Activated CD4-positive, alpha-beta T cell treated with anti-CD3 and anti-CD28 coated beads, Interleukin-2, amount 50 U/mL, for 16 hours (primary cell): Measurements from ENCODE around the gene SOX18.
"Not testable (repeated sequence)": the region's sequence is repeated elsewhere in the genome, so short reads cannot be mapped to it uniquely, and the experiment has no call there.

ENCODE experiments used
- DNase-seq: peaks from one replicate; pipeline ENCODE4 v3.0.0-alpha.2; 2020

Gene SOX18

DNA sequence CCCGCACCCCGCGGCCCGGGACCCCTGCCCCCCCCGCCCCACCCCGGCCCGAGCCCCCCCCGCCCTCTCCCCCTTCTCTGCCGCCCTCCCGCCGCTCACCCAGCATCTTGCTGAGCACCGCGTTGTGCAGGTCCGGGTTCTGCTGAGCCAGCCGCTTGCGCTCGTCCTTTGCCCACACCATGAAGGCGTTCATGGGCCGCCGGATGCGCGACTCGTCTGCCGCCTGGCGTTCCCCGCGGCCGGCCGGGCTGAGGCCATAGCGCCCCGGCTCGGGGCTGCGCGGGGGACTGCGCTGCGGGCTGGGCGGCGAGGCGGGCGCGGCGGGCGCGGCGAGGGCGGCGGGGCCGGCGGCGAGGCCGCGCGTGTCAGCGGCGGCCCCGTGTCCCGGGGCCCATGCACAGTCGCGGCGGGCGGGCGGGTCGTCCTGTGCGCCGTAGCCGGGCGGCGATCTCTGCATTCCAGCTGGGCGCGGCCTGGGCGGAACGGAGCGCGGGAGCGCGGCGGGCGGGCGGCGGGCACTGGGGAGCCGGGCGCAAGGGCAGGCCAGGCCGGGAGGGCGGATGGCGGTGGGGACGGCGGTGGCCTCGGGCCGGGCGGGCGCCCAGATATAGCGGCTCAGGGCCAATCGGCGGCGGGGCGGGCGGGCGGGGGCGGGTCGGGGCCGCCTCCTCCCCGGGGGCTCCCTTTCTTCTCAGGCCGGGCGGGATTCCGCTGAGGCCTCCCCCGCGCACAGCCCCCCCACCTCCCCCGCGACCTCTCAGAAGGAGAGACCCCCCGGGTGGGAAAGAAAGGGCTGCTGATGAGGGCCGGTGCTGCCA is at the start of gene SOX18:
Gene SOX18 (minus strand): TSS at position 580 of the 818 bp plus-strand sequence. CDS start 123 bp downstream, at position 457.
- peak; percentile 45 for DNase-seq

DNA sequence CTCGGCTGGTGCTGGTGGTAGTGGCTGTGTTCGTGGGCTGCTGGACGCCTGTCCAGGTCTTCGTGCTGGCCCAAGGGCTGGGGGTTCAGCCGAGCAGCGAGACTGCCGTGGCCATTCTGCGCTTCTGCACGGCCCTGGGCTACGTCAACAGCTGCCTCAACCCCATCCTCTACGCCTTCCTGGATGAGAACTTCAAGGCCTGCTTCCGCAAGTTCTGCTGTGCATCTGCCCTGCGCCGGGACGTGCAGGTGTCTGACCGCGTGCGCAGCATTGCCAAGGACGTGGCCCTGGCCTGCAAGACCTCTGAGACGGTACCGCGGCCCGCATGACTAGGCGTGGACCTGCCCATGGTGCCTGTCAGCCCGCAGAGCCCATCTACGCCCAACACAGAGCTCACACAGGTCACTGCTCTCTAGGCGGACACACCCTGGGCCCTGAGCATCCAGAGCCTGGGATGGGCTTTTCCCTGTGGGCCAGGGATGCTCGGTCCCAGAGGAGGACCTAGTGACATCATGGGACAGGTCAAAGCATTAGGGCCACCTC is 49.1 kb upstream of the SOX18 start:
- no peak for DNase-seq

DNA sequence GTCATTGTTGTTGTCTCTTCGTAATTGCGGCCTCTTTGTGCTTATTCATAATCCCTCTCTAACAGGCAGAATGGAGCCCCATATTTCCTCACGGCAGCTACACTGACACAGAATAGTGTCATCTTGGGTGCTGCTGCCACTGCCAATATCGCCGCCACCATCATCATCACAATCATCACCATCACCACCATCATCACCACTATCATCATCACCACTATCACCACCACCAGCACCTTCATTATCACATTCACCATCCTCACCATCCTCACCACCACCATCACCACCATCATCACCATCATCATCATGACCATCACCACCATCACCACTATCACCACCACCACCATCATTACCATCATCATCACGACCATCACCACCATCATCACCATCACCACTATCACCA is 47.1 kb upstream of the SOX18 start:
- DNase-seq = no peak

DNA sequence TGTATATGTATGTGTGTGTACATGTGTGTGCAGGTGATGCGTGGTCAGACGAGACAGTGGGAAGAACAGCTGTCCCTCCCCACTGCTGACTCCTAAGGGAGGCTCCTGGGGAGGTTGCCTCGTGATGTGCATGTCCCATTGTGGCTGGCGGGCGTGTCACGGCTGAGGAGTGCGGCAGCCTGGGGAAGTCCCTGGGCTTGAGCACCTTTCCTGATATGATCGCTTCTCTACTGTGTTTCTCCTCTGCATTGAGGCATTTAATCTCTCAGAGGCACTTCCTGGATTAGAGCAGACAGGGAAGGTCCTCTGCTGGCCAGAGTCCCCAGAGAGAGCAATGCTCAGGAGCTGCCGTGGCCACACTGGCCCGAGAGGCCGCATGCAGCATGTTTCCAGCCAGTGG is 46.5 kb upstream of the SOX18 start:
- no peak for DNase-seq

DNA sequence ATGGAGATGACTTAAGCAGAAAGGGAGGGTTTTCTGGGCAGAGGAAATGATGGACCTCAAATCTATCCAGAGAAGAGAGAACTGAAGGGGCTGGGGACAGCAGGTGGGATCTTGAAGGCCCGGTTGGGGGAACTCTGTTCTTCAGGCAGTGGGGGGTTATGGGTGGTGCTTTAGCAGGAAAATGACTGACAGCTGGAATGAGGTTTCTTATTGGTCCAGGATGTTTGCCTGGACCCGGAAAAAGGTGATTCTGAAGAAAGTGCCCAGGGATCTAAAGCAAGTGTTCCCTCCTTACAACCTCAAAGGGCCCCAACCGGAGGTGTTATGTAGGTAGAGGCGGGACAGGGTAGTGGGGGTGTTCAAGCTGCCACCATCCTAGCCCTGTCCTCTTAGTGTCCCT is 46.0 kb upstream of the SOX18 start:
- DNase-seq = no peak

DNA sequence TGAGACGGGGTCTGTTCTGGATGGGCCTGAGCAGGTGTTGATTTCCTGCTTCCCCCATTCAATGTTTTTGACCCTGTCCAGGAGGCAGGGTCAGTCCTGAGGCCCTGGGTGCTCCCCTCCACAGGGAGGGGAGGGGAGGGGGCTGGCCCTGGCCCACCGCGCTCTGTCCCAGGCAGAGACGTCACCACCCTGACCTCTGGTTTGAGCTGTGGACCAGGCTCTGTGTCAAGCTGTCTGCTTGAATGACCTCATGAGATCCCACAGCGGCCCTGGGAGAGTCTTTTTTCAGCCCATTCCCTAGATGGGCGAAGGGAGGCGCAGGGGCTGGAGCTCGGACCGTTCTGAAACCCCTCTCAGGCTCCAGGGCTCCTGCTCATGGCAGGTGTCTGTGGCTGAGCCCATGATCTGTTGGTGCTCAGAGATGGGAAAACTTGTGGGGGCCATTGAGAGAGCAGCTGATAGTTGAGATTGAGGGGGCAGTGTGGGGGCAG is 43.6 kb upstream of the SOX18 start:
- DNase-seq = no peak

DNA sequence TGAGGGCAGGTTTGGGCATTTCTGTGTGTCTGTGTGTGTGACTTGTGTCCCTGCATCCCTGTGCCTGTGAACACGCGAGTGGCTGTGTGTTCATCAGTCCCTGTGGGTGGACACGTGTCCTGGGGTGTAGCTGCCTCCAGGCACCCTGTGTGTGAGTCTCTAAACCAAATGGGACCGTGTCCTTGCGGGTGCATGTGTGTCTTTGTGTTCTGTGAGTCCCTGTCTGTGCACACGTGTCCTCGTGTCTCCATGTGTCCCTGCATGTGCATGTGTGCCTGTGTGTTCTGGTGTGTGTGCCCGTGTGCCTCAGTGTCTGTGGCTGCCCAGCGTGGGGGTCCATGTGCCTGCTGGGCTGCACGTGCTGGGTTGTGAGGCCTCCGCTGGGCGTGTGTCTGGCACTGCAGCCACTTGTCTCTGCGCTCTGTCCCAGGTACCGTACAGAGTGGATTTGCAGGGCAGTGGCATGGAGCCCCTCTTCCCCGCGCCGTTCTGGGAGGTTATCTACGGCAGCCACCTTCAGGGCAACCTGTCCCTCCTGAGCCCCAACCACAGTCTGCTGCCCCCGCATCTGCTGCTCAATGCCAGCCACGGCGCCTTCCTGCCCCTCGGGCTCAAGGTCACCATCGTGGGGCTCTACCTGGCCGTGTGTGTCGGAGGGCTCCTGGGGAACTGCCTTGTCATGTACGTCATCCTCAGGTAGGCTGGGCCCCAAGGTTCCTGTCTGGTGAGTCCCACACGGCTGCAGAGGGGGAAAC is 43.0 kb upstream of the SOX18 start:
- no peak for DNase-seq

DNA sequence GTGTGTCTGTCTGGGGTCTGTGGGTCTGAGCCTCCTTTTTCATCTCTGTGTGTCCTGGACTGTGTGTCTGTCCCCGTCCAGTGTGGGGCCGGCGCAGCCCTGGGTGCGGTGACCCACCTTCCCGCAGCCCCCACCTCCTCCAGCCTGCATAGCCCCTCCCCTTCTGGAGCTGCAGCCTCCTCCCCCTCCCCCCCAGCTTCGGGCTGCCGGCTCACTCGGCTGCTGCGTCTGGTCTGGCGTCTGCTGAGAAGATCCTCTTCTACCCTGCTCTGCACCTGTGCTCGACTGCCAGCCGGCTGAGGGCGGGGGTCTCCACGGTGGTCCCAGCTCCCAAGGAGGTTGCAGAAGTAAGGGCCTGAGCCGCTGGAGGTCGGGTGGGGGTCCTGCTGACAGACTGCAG is 42.3 kb upstream of the SOX18 start:
- no peak for DNase-seq

DNA sequence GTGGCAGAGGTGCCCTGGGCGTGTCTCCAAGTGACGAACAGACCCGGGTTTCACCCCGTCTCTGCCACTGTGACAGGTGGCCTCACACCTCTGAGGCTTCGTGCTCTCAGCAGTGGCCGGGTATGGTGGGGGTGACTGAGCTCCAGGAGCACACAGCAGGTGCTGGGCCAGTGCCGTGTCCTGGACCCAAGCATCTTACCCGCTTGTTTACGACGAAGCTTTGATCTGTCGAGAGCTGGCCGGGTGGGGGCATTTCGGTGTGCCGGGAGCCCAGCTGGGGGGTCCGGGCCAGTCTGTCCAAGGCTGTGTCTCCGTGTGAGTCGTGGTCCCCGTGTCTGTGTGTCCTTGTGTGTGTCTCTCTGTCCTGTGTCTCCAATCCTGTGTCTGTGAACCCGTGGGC is 41.9 kb upstream of the SOX18 start:
- DNase-seq = no peak

DNA sequence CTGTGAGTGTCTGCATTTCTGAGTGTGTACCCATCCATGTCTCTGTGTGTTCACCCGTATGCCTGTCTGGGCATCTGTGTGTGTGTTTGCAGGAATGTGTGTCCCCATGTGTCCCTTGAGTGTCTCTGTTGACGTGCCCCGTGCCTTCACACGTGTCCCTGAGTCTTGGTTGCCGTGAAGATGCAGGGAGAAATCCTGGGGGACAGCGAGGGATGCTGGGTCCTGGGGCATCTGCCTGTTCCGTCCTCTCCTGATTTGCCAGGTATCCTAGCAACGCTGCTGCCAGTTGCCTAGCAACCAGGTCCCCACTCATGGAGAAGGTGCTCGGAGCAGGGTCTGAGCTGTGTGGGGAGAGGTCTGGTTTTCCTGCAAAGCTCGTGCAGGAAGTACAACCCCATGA is 40.7 kb upstream of the SOX18 start:
- no peak for DNase-seq

DNA sequence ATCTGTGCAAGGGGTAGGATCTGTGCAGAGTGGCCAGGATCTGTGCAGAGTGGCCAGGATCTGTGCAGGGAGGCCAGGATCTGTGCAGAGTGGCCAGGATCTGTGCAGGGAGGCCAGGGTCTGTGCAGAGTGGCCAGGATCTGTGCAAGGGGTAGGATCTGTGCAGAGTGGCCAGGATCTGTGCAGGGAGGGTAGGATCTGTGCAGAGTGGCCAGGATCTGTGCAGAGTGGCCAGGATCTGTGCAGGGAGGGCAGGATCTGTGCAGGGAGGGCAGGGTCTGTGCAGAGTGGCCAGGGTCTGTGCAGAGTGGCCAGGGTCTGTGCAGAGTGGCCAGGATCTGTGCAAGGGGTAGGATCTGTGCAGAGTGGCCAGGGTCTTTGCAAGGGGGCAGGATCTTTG is 39.1 kb upstream of the SOX18 start:
- DNase-seq = not testable (repeated sequence)

DNA sequence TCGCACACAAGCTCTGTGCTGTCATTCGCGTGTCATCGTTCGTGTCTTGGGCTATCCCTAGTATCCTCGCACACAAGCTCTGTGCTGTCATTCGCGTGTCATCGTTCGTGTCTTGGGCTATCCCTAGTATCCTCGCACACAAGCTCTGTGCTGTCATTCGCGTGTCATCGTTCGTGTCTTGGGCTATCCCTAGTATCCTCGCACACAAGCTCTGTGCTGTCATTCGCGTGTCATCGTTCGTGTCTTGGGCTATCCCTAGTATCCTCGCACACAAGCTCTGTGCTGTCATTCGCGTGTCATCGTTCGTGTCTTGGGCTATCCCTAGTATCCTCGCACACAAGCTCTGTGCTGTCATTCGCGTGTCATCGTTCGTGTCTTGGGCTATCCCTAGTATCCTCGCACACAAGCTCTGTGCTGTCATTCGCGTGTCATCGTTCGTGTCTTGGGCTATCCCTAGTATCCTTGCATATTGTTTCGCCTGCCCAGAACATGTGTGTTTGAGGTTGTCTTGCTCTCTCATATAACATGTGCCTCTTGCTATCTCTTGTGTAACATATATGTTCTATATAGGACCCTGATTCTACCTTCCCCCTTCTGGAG is 37.9 kb upstream of the SOX18 start:
- not testable (repeated sequence) for DNase-seq

DNA sequence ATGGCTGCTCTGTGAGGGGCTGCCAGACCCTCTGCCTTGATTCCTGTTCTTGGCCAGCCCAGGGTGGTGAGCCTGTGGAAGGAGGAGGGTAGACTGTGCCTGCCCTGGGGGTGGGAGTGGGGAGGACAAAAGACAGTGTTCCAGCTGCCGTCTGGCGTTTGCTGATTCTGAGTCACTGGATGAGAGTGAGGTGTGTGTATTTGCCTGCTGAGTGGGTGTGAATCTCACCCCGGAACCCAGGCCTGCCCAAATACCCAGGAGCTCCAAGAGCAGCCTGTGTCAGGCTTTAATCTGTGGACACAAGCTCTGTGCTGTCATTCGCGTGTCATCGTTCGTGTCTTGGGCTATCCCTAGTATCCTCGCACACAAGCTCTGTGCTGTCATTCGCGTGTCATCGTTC is 37.4 kb upstream of the SOX18 start:
- no peak for DNase-seq

DNA sequence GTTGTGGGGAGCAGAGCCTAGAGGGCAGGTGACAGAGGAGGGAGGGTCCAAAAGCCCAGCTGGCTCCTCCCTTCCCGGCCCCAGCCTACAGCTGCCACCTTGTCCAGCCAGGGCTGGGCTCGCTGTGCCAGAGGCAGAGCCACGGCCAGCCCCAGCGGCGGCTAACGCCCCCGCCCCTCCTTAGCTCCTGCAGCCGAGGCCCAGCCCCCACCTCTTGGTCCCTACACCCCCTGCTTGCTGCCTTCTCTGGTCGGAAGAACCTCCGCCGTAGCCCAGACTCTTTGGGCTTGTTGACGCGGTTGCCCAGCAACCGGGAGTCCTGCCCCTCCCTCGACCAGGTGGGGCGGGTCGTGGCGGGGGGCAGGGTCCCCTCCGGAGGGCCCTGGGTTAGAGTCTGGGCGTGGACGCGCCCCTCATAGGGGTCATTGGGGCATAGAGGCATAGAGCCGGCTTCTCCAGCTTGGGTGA is 35.3 kb upstream of the SOX18 start:
- DNase-seq = no peak

DNA sequence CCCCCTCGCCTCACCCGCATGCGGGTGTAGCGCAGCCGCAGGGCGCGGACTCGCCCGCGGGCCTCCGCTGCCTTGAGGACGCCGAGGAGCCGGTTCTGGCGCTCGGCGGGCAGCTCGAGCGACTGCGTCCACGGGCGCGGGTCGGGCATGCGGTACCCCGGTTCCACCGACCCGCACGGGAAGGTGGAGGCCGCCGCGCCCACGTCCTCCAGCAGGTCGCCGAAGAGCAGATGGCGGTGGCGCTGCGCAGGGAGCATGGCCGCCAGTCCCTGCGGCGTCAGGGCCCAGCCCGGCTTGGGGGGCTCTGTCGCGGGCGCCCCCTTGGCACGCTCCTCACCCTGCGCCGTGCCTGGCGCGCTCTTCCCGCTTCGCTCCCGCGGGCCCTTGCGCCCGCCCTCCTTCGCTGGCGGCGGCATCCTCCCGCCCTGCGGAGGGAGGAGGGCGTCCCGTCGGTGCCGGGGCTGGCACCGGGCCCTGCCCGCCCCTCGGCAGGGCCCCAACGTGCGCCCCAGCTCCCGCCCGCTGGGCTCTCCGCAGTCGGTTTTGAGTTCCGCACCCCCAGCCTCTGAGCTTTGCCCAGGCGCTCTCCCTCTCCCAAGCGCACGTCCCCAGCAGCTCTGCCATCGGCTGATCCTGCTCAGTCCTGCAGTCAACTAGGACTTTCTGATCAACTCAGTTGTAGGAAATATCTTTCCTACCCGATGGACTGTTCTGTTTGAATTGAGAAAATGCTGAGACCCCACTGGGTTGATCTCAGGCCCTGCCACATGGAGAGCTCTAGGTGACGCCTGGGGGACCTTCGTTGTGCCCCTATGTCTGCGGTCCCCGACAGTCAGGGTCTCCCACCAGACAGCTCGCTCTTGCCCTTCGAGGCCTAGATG is 34.6 kb upstream of the SOX18 start, which contains the start of gene LKAAEAR1:
Gene LKAAEAR1 (minus strand): TSS at position 595 of the 881 bp plus-strand sequence. CDS start 179 bp downstream, at position 416.
- DNase-seq = no peak

DNA sequence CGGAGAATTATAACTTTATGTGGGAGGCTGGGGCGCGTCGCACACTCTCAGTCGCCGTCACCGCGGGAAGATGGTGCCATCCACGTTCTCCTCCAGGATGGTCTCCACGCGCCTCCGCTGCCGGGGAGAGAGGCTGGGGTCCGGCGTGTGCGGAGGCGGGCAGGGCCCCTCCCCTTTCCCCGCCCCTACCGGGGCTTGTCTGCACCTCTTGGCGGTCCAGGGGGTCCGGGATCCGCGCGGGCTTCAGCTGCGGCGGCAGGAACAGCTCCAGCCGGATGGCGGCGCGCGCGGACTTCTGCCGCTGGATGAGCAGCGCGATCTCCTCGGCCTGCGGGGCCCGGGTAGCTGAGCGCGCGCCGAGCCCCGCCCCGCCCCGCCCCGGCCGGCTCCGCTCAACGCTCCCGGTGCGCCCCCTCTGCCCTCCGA is 34.0 kb upstream of the SOX18 start:
- DNase-seq = peak; percentile 74

DNA sequence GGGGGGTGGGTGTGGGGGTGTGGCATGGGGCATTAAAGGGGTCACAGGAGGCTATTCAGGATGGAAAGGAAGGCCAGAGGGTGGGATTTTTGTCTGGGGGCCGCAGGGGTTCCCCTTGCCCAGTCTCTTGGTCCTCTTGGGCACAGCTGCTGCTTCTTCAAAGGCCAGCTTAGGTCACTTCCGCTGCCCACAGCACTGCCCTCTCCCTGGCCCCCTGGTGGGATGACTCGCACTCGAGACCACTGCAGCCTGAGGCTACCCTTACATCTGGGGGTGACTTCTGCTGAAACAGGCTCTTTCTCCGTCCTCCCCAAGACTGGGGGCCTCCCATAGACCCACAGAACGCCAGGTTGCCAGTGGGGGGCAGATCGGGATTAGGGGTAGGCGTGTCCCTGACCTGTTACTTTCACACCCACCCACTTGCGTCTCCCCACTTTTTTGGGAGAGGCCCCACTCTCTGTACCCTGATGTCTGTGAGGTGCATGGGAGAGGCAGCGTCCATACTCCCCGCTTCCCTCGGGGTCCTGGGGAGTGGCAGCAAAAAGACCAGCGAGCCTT is 33.5 kb upstream of the SOX18 start:
- DNase-seq = no peak

DNA sequence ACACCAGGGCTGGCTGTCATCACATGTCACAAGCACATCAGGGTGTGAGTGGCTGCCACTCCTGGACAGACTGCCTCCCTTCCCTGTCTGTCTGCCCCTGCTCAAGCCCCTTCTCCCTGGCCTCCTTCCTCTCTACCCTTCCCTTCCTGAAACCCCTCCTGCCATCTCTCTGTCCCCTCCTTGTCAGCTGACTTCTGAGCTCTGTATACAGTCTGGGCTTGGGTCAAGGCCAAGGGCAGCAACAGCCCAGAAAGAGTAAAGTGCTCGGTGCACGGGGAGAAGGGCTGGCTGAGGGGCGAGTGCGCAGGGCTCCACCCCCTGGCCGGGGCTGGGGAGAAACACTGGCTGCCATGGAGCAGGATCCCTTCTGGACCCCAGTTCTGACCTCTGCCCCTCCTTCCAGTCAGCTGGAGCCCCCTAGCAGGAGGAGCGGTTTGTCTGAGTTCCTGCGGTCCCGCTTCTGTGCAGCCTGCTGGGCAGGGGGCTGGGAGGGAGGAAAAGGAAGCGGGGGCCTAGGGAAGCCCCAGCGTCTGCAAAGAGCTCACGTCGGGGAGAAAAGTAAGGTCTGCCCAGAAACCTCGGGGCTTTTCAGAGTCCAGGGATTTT is 32.8 kb upstream of the SOX18 start:
- DNase-seq = no peak

DNA sequence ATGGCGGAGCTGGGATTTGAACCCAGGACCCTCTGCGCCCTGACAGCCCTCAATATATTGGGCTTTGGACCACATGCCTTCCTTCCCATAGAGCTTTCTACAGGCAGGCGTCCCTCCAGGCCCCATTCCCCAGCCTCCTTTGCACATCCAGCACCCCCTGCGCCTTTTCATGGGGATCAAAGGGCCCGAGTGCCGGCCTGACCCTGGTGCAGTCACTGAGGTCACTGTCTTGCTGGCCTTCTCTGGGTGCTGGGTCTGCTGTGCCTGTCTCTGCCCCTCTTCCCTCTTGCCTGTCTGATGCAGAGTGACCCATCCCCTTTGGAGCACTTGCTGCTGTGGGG is 32.2 kb upstream of the SOX18 start:
- DNase-seq = no peak

DNA sequence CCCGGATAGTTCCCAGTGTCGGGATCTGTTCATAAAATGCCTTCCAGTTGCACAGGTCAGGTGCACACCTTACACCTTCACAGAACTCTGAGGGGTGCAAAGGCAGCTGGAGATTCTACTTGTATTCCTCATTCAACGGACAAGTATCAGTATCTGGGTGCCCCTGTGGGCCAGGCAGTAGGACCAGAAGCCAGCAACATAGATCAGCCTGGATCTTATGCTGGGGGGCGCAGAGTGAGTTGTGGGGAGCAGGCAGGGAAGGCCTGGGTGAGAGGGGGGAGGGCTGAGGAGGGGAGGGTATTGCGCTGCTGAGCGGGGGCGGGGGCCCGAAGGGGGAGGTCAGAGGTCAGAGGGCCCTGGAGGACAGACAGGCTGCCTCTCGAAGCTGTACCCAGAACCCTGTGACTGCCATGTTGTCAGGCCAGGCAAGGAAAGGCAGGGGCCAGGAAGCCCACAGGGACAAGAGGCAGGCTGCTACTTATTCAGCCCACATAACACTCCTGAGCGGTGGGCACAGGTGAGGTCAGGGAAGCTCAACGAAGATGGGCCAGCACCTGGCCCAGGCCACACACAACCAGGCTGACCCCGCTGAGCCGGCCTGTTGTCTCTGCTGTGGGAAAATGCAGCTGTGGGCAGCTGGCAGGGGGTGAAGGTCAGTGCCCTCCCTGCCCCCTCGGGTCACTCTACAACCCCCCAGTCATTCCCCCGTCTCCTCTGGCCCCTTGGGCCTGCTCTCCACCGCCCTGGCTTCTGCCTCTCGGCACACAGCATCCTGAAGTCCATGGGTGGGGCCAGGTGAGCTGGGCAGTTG is 31.6 kb upstream of the SOX18 start:
- no peak for DNase-seq
